HL-60 (cell line): ENCODE measurements around the gene SPATA21.

Source experiments
- POLR2AphosphoS5 ChIP-seq: IDR thresholded peaks from 2 replicates; pipeline ENCODE4 v1.6.1; 2012; ENCODE audit warnings: low read depth
- SPI1 ChIP-seq: IDR thresholded peaks from 2 replicates; pipeline ENCODE4 v1.6.1; 2012; ENCODE audit warnings: low read depth, mild to moderate bottlenecking, borderline replicate concordance
- TF ChIP-seq, protein P1 (sequence below): IDR thresholded peaks from one replicate; pipeline ENCODE4 v1.5.1; 2011; ENCODE audit warnings: low read length, control low read depth, inconsistent platforms; ENCODE audit not compliant: insufficient read depth
- TF ChIP-seq, protein P2 (sequence below): IDR thresholded peaks from 2 replicates; pipeline ENCODE4 v1.6.1; 2012; ENCODE audit warnings: low read depth; ENCODE audit not compliant: insufficient replicate concordance

DNA sequence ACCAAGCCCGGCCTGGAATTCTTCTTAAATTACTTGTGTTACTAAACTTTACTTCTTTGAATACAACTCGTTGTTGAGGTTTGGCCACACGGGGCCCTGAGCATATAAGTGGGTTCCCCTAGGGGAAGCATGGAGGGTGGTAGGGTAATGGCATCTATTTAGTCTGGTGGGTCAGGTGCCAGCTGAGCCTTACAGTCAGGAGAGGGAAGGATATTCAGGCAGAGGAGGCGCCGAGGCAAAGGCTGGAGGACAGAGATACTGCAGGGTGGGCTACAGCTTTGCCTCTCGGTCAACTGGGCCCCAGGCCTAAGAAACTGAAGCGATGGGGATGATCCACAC is 2.9 kb upstream of the SPATA21 start:
- no peak for TF ChIP-seq SPI1
- TF ChIP-seq, protein P1, sequence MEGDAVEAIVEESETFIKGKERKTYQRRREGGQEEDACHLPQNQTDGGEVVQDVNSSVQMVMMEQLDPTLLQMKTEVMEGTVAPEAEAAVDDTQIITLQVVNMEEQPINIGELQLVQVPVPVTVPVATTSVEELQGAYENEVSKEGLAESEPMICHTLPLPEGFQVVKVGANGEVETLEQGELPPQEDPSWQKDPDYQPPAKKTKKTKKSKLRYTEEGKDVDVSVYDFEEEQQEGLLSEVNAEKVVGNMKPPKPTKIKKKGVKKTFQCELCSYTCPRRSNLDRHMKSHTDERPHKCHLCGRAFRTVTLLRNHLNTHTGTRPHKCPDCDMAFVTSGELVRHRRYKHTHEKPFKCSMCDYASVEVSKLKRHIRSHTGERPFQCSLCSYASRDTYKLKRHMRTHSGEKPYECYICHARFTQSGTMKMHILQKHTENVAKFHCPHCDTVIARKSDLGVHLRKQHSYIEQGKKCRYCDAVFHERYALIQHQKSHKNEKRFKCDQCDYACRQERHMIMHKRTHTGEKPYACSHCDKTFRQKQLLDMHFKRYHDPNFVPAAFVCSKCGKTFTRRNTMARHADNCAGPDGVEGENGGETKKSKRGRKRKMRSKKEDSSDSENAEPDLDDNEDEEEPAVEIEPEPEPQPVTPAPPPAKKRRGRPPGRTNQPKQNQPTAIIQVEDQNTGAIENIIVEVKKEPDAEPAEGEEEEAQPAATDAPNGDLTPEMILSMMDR, result no peak
- TF ChIP-seq POLR2AphosphoS5, result no peak
- TF ChIP-seq, protein P2, sequence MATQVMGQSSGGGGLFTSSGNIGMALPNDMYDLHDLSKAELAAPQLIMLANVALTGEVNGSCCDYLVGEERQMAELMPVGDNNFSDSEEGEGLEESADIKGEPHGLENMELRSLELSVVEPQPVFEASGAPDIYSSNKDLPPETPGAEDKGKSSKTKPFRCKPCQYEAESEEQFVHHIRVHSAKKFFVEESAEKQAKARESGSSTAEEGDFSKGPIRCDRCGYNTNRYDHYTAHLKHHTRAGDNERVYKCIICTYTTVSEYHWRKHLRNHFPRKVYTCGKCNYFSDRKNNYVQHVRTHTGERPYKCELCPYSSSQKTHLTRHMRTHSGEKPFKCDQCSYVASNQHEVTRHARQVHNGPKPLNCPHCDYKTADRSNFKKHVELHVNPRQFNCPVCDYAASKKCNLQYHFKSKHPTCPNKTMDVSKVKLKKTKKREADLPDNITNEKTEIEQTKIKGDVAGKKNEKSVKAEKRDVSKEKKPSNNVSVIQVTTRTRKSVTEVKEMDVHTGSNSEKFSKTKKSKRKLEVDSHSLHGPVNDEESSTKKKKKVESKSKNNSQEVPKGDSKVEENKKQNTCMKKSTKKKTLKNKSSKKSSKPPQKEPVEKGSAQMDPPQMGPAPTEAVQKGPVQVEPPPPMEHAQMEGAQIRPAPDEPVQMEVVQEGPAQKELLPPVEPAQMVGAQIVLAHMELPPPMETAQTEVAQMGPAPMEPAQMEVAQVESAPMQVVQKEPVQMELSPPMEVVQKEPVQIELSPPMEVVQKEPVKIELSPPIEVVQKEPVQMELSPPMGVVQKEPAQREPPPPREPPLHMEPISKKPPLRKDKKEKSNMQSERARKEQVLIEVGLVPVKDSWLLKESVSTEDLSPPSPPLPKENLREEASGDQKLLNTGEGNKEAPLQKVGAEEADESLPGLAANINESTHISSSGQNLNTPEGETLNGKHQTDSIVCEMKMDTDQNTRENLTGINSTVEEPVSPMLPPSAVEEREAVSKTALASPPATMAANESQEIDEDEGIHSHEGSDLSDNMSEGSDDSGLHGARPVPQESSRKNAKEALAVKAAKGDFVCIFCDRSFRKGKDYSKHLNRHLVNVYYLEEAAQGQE, result no peak
